H54 (cell line): ENCODE results near the gene TSC22D2.
"Not testable (repeated sequence)": the region's sequence is repeated elsewhere in the genome, so short reads cannot be mapped to it uniquely, and the experiment has no call there.

Experiments used
- DNase-seq: peaks from one replicate; pipeline ENCODE4 v3.0.0; 2011; ENCODE audit warnings: low spot score, mixed read lengths; ENCODE audit not compliant: insufficient read length
- FAIRE-seq: peaks from 3 replicates; lab custom pipeline; 2011; peaks lifted over from hg19 to GRCh38; lab: Jason Lieb, UNC
- POLR2A ChIP-seq: IDR thresholded peaks from 2 replicates; pipeline ENCODE4 v1.6.1; 2011; ENCODE audit warnings: low read depth, mild to moderate bottlenecking, low read length

Gene TSC22D2

DNA sequence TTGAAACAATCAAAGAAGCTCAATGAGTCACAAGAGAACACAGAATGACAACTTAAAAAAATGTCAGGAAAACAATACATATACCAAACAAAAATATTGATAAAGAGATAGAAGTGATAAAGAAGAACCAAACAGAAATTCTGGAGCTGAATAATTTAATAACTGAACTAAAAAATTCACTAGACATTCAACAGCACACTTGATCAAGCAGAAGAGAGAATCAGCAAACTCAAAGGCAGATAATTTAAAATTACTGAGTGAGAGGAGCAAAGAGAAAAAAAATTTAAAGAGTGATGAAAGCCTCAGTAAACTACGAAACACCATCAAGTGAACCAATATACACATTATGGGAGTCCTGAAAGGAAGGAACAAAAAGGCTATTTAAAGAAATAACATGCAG, 76.3 kb downstream of the TSC22D2 start:
- no peak for TF ChIP-seq POLR2A
- no peak for FAIRE-seq
- DNase-seq = no peak

DNA sequence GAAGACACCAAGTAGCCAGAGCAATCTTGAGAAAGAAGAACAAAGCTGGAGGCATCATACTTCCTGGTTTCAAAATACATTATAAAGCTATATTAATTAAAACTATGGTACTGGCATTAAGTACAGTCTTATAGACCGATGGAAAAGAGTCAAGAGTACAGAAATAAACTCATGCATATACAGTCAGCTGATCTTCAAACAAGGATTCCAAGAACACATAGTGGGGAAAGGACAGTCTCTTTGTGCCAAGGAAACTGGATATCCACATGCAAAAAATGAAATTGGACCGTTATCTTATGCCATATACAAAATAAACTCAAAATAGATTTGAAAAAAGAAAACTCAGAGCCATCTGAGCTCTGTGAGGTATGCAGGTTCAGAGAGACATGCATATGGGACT, 80.8 kb downstream of the TSC22D2 start:
- DNase-seq (no peak), FAIRE-seq (no peak)
- no peak for TF ChIP-seq POLR2A

DNA sequence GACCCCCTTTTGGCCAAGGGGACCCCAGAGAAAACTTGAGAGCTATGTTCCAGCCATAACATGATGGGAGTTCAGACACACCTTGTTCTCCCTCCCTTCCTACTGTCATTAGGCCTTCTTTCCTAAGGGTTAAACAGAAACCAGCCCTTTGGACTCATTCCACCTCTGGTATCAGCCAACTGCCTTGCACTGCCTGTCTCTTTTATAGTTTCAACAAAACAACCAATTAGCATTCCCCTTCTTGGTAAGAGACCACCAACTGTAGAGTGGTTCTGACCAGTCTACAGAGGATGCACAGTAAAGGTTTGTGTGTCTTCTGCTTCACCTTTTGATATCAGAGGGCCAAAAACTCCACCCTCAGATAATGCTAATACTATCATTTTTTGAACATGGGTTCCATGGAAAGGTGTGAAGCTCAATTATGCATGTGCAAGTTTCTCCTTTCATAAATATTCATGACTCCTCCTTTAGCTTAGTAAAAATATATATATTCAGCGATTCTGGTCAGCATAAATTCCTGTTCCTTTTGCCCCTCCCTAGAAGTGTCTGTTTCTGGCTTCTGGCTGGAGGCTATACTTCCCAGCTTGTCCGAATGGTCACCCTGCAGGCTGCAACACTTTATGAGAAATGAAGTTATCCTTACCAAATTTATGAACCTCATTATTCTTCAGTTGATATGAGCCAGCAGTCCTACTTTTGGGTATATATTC, 82.3 kb downstream of the TSC22D2 start:
- no peak for DNase-seq
- FAIRE-seq = no peak
- TF ChIP-seq POLR2A = no peak

DNA sequence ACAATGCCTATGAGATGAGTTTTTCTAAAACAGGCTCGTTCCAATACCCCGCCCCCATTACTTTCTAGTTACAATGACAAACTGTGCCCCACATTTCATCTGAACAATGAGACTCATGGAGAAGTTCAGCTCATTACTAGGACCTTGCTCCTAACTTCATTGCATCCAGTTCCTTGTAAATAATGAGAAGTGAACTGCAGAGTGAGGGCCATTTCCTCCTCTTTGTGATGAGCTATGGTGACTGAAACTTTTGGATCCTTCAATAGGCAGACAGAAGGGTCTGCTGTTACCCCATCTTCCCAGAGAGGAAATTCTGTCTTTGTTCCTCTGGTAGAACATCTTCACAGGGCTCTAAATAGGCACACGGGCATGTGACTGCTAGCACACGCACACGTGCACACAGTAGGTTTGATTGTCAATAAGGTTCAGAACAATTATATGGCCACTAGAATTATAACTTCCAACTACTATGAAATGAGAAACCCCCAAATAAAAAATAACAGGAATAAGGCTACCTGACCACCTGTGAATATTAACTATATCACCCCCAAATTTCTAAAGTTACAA, 86.4 kb downstream of the TSC22D2 start:
- DNase-seq (no peak), FAIRE-seq (no peak)
- no peak for TF ChIP-seq POLR2A

DNA sequence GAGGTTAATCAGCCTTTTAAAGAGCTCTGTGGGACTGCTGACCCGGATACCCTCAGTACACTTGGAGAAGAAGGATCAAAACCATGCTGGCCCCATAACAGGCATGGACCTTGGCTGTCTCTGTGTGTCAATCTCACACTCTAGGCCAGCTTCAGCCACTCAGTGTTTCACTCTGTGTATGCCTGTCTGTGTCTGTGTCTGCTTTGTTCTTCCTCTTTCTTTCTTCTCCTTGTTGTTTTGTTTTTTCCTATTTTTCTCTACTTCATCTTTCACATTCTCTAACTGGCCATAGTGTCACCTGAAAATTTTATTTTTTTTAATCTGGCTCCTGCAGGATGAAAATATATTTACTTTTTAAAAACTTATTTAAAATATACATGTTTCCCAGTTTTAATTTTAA, 87.1 kb downstream of the TSC22D2 start:
- DNase-seq = no peak
- no peak for TF ChIP-seq POLR2A
- FAIRE-seq = peak; percentile 60

DNA sequence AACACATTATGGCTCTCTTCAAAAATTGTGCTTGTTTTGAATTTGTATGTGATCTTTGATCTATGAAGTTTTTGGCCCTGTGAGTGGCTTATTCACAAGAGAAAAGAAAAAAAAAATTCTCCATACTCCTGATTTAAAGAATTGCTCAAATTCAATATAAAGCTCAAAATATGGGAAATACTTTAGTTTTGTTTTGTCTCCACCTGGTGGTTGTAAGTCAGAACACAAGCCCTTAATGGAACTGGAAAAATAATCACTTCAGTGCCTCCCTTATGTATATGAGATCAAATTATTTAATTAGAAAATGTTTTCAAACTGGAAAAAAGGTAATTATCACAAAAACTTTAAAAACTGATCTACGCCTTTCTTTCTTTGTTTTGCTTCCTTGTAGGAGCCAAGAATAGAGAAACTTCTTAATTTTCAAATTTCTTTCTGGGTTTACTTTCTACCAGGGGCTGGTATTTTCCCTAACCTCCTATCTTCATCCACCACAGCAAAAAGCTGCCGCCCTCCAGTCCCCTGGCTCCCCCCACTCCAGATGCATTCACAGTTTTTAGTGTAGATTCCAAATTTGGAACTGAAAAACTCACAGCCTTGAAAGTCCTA, 87.6 kb downstream of the TSC22D2 start:
- peak; percentile 77 for FAIRE-seq
- no peak for DNase-seq

DNA sequence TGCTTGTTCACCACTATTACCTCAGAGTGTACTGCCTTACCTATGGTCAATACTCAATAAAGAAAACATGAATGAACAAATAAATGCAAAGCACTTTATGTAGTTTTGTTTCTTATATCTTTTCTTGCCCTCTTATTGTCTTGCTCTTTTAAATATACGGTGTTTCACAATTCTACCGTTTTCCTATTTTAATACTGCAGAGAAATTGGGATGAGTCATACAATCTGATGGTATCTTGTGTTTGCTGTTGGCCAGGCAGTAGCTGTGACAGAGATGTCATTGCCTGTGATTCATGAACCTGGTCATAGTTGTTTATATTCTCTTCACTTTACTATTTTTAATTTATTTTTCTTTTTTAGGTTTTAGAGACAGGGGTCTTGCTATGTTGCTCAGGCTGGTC, 89.9 kb downstream of the TSC22D2 start:
- TF ChIP-seq POLR2A = no peak
- DNase-seq = peak; percentile 26
- FAIRE-seq = no peak

More for the DNA sequence above, 87.6 kb downstream of the TSC22D2 start:
- TF ChIP-seq POLR2A = no peak

DNA sequence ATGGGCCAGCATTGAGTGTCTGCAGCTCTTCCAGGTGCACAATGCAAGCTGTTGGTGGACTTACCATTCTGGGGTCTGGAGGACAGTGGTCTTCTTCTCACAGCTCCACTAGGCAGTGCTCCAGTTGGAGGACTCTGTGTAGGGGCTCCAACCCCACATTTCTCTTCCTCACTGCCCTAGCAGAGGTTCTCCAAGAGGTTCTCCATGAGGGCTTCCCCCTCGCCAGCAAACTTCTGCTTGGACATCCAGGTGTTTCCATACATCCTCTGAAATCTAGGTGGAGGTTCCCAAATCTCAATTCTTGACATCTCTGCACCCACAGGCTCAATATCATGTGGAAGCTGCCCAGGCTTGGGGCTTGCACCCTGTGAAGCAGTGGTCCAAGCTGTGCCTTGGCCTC, 92.9 kb downstream of the TSC22D2 start:
- FAIRE-seq, DNase-seq: not testable (repeated sequence)

DNA sequence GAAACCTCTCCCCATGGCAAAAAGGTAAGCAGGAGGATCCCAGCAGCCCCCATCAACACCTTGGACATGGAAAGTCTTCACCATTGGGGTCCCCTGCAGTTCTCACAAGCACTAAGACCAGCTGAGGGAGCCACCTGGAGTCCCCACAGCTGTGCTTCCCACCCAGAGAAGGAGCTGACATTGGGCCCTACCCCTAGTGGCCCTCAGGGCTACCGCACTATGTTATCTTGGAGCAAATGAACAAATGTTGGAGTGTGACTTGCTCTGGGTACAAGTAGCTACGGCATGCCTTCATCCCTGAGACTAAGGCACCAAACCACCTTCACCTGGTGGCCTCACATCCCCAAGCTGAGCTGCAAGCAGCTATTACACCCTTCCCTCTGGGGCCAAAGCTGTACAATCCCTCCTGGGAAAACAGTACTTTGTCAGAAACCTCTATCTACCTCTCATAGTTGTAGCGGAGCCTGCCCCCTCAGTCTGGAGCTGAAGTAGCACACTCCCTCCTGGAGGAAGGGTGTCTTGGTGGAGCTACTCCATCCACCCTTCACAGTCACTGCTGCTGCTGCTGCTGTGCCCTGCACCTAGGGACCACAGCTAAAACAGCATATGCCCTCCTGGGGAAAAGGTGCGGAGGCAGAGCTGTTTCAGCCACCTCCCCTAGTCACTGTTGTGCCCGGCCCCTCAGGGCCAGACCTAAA, 95.5 kb downstream of the TSC22D2 start:
- FAIRE-seq = no peak
- no peak for DNase-seq
- TF ChIP-seq POLR2A = no peak

DNA sequence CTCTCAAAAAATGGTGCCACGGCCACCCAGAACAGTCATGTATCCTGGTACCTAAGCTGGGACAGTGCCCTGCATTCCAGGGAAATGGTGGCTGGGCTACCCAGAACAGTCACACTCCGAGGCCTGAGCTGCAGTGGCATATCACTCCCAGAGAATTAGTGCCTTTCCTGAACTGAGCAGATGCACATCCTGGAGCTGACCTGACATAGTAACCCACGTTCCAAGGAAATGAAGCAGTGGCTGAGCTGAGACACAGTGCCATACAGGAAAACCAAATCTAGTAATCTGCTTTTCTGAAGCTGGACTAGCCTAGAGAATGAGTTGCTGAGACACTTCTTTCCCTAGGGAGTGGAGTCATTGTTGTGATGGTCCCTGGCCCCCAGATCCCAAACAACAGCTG, 96.4 kb downstream of the TSC22D2 start:
- DNase-seq (no peak), FAIRE-seq (no peak)
- TF ChIP-seq POLR2A = no peak

DNA sequence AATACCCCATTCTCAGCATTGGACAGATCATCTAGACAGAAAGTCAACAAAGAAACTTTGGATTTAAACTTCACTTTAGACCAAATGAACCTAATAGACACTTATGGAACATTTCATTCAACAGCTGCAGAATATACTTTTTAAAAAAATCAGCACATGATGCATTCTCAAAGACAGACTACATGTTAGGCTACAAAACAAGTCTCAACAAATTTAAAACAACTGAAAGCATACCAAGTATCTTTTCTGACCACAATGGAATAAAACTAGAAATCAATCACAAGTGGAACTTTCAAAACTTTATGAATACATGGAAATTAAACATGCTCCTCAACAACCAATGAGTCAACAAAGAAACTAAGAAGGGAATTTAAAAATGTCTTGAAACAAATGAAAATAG, 100.3 kb downstream of the TSC22D2 start:
- no peak for FAIRE-seq
- no peak for DNase-seq
- TF ChIP-seq POLR2A = no peak

DNA sequence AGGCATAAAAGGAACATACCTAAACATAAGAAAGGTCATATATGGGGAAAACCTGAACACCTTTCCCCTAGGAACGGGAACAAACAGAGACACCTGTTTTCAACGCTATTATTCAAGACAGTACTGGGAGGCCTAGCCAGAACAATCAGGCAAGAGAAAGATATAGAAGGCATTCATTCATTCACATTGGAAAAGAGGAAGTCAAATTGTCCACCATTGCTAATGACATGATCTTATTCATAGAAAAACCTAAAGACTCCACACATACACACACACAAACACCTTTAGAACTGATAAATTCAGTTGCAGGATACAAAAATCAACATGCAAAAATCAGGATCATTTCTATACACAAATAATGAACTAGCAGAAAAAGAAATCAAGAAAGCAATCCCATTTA, 101.7 kb downstream of the TSC22D2 start:
- TF ChIP-seq POLR2A = no peak
- FAIRE-seq (no peak), DNase-seq (no peak)

DNA sequence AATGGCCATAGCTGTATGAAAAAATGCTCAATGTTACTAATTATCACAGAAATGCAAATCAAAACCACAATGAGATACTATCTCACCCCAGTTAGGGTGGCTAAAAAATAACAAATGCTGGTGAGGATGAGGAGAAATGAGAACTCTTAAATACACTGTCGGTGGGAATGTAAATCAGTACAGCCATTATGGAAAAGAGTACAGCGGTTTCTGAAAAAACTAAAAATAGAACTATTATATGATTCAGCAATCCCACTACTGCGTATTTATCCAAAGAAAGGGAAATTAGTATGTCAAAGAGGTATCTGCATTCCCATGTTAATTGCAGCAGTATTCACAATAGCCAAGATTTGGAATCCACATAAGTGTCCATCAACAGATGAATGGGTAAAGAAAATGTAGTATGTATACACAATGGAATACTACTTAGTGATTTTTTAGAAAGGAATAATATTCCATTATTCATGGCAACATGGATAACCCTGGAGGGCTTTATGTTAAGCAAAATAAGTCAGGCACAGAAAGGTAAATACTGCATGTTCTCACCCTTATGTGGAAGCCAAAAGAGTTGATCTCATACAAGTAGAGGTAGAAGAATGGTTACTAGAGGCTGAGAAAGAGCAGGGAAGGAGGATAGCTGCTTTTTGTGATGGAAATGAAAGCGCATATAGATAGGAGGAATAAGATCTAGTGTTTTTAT, 103.2 kb downstream of the TSC22D2 start:
- FAIRE-seq (no peak), DNase-seq (no peak)
- no peak for TF ChIP-seq POLR2A

DNA sequence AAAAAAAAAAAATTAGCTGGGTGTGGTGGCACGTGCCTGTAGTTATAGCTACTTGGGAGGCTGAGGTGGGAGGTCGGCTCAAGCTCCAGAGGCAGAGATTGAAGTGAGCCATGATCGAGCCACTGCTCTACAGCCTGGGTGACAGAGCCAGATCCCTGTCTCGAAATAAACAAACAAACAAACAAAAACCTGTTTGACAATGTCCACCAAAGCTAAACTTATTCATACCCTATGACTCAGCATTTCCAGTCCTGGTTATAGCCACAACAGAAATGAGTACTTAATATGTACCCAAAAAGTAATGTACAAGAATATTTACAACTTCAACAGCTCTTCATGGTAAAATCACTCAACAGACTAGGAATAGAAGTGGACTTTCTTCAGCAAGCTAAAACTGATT, 107.1 kb downstream of the TSC22D2 start:
- FAIRE-seq = no peak
- no peak for DNase-seq
- no peak for TF ChIP-seq POLR2A
